GM19239 (cell line): ENCODE measurements around the gene LHFPL6.
A peak's percentile ranks its signal among the peaks of the same experiment; 100 is the strongest.

Source experiments
- DNase-seq: peaks from one replicate; pipeline ENCODE4 v3.0.0; 2011; ENCODE audit warnings: low spot score; ENCODE audit not compliant: insufficient read length
- FAIRE-seq: peaks from 2 replicates; lab custom pipeline; 2011; peaks lifted over from hg19 to GRCh38; lab: Jason Lieb, UNC

Gene LHFPL6

DNA sequence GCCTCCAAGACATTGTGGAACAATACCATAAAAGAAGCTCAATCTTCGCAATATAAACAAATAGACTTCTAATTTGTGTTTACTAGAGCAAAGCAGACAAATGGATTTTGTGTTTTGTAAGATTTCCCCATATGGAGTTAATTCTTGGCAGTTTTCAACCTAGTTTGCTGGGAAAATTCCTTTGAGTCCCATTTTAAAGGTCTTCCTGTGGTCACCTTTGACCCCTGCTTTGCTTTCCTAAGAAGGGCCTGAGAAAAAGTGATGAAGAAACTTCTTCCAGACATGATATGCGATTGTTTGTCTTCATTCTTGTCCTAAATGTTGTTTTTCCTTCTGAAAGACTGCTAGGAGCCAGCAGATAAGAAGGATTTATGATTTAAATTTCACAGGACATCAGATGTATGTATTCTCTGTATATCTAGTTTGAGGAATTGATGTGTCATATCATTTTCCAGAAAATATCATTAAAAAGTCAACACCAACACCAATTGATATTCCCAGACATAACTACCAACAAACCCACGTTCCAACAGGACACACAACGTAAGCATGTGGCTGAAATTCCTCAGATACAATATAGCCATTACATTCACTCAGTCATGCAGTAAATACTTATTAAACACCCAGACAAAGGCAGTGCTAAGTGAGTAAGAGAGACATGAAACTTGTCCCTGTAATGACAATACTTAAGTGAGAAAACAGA, 276.4 kb downstream of the LHFPL6 start:
- DNase-seq (no peak), FAIRE-seq (no peak)

DNA sequence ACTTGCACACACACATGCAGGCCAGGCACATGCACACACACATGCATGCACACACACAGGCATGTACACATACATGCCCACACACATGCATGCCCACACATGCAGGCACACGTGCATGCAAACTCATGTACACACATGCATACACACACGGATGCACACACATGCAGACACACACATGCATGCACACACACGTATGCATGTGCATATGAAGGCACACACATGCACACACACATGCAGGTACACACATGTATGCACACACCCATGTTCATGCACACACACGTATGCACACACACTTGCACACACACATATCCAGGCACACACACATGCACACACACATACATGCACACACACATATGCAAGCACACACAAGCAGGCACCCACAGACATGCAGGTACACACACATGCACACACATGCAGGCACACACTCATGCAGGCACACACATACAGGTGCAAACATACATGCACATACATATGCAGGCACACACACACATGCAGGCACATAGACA, 278.1 kb downstream of the LHFPL6 start:
- DNase-seq (no peak), FAIRE-seq (no peak)

DNA sequence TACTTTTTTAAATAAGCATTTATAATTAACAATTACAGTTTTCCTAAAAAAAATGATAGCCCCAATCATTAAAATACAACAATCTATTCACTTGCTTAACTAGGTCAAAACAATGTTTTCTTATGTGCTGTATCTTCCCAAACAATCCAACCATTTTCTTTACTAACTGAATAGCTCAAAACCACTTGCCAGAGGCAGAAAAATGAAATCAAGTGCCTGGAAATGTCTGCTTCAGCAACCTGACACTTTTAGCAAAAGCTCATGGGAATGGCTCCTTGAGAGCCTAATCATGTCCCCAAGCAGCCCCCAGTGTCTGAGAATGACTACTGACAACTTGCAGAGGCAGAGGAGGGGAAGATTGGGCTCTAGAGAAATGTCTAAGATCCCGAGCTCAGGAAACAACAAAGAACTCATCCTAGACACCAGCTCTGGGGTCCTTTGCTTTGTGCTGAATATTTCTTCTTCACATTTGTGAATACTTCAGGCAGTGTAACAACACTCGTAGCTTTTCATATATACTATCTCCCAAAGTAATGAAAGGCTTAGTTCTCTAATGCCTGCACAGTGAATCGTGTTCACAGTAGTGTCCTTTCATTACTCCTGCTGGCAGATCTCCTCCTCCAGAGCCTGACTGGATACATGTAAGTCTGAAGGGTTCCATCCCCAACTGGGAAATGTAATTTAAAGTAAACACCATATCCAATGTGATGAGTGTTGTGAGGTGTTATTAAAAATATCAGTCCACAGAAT, 280.0 kb downstream of the LHFPL6 start:
- FAIRE-seq = no peak
- no peak for DNase-seq

DNA sequence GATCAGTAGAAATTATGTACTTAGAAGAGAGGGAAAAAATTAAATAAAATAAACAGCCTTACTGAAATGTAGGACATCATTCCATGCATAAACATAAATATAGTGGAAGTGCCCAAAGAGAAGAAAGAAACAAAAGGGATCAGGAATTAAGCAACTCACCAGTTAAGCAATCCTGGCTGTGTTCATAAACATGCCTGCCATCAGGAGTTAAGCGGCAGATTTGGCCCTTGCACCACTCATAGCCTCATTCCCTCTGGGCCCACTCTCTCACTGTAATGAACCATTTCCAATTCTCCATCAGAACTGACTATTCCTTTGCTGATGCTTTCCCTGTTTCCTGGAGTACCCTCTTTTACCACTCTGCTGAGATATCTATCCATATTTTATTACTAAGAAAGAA, 281.4 kb downstream of the LHFPL6 start:
- no peak for DNase-seq

DNA sequence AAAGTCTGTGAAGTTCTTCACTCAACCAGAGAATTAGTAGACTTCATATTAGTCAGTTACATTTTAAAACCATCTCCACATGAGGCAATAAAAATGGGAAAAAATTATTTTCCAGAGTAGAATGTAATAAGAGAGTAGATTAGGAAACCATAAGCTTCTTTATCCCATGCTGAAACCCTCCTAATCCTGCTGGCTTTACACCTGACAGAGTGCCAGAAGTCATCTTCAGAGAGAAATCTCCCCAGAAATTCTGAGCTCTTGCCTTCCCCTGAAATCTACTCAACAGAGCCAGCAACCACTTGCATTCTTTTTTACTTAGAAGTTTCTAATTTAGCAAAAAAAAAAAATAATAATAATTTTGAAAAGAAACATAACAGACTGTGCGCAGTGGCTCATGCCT, 284.8 kb downstream of the LHFPL6 start:
- FAIRE-seq (no peak), DNase-seq (no peak)

More for the DNA sequence above, 281.4 kb downstream of the LHFPL6 start:
- FAIRE-seq = no peak

DNA sequence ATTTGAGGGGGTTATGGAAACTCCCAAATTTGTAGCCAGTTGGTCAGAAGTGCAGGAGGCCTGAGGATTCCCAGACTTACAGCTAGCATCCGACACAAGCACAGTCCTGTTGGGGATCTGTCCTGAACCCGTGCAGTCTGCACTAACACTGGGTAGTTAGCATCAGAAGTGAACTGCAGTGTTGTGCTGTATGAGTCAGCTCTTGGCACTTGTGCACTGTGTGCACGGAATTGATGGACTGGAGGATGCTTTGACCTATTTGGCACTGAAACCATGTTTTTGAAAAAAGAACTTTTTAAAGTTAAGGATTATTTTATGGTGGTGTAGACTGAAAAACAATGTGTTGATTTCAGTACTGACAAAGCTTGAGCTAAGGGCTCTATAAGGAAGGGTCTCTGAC, 285.7 kb downstream of the LHFPL6 start:
- no peak for DNase-seq
- no peak for FAIRE-seq

DNA sequence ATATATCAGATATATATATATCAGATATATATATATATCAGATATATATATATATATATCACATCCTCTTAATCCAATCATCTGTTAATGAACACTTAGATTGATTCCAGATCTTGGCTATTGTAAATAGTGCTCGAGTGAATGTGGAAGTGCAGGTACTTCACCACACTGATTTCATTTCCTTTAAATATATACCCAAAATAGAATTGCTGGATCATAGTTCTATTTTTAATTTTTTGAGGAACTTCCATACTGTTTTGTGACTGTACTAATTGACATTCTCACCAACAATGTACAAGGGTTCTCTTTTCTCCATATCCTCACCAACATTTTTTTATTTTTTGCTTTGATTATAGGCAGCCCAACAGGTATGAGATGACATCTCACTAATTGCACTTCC, 287.2 kb downstream of the LHFPL6 start:
- FAIRE-seq (no peak), DNase-seq (no peak)

DNA sequence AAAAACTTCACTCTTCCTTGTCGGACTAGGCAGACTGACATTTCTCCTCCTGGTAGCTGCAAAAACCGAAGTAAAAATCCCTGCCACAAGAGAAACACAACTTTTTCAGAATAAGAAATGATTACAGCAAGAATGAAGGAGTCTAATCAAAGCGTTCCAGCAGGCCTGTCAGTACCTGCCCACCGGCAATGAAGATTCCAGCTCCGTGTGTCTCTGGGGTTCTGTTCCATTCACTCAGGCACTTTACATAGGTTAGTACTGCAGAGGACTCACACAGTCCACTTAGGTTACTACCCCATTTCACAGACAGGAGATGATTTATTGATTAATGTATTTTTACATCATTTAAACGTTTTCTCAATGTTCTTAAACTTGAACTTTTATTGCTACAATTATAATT, 289.3 kb downstream of the LHFPL6 start:
- FAIRE-seq = no peak
- DNase-seq = no peak

DNA sequence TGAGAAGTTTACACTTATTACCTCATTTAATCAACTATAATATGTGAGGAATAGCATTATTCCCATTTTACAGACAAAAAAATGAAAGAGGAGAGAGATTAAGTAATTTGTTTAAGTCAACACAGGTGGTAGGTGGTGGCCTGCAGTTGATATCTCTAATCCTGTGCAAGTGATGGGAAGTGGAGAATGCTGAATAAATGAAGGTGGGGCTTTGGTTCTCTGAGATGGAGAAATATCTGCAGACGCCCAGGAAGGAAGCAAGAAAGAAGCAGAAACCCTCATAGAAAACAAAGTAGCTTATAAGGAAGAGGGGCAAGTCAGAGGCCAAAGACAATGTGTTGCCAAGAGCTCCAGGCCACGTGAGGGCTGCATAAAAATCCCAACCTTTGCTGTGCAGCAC, 290.4 kb downstream of the LHFPL6 start:
- DNase-seq (no peak), FAIRE-seq (no peak)

DNA sequence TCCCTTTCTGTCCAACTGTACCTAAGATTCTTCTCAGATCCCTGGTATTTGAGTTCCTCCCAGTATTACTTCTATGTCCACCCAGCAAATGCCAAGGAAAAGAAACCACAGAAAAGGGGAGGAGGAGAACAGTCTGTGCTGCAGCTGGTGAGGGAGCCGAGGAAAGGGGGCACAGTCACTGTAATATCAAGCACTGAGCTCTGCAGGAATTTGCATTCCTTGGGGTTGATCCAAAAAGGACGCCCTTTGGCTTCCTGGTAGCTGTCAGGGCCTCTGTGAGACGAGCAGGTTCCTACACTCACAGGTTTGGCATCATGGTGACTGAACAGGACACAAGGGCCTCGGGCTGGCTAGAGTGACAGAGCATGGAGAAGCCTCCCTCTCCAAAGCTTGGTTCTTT, 291.4 kb downstream of the LHFPL6 start:
- no peak for DNase-seq
- no peak for FAIRE-seq

DNA sequence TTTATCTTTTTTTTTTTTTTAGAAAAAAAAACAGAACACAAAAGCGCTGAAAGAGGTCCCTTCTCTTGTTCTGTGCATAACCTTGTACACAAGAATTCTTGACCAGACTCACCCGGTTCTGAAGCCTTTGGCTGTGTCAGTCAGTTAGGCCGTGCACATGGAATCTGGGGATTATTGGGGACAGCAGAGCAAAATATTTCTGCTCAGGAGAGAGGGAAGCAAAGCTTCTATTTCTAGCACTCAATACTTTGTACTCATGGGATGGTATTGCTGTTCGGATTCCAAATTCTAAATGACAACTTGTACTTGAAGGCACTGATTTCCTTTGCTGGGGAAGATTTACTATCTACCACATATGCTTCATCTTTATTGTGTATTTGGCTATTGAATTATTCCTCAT, 292.0 kb downstream of the LHFPL6 start:
- no peak for DNase-seq
- no peak for FAIRE-seq

DNA sequence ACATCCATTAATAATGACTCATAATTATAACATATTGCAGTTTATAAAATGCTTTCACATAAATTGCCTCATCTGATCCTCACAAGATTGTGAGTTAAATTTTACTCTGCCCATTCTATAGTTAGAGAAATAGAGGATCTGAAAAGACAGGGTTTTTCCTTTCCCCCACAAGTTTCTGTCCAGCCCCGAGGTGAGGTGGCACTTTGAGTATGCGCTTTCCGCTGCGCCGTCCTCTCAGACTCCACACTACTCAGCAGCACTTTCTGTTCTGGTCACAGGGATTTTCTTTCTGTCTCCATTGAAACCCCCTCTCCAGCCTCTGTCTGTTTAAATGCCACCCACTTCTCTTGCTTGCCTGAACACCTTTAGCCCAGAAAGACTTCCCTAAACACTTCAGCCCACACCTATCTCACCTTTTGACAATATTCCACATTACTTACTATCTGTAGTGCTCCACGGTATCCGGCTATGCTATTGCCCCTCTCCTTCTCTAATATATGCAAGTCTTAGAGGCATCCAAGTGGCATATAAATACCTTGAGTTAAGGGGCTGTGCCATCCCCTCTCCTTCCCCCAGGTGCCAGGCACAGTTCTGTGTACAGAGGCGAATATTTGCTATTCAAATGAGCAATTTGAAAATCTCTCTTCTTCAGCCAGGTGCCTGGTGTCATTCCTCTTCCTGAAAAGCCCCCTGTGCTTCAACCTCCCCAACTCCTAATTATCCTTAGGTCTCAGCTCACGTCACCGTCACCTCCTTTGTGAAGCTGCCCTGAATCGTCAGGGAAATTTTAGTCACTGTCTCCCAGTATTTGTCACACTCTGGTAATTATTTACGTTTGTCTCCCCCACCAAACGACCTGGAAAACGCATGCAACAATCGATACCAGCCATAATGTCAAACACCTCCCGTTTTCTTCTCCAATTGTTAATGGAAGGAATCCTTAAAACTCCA, 296.1 kb downstream of the LHFPL6 start:
- DNase-seq = peak; percentile 22
- peak; percentile 92 for FAIRE-seq

DNA sequence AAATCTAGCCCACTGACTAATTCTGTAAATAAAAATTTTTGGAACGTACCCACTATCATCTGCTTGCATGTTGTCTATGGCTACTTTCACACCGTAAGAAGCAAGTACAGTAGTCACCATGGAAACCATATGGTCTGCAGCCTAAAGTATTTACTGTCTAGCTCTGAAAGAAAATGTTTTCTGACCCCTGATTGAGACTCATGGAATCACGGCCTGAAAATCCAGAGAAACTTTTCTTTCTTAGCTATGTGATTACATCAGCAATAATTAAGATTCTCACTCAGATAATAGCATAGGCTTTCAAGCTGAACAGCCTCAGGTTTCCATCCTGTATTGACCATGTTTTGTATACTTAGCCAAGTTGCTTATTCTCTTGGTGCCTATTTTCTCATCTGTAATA, 300.2 kb downstream of the LHFPL6 start:
- FAIRE-seq = no peak
- DNase-seq = no peak

DNA sequence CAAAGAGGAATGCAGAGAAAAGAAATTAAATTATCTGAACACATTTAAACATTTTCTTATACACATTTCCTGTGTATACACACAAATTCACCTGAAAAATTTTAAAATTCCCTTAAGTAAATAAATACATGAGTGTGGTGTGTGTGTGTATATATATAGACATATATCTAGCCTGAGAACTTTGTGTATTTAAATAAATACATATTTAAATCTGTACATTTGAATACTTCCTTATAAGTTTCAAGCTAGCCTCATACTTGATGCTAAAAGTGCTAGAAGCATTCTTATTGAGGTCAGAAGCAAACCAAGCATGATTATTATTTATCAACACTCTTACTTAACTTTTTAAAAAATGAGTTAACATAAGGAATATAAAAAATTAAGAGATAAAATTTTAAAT, 304.0 kb downstream of the LHFPL6 start:
- FAIRE-seq (no peak), DNase-seq (no peak)

DNA sequence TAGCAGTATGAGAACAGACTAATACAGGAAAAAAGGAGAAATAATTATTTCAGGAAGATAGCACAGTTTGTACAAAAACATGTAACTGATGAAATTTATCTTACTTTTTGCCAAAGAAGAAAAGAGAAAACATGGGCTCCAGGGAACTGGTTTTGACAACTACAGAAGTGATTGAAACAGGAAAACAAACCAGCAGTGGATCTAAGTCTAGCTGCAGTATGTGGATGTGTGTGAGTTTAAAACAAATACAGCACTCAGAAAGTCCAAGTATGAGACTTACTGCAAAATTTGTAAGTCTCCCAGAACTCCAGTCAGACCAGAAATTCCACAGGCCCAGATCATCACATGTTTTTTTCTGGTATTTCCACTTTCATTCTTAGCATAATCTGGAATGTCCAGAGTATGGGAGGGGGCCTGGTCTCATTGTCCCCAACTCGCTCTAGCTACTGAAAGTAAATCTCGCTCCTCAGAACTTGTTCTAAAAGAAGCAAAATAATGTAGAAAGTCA, 305.3 kb downstream of the LHFPL6 start:
- no peak for DNase-seq

DNA sequence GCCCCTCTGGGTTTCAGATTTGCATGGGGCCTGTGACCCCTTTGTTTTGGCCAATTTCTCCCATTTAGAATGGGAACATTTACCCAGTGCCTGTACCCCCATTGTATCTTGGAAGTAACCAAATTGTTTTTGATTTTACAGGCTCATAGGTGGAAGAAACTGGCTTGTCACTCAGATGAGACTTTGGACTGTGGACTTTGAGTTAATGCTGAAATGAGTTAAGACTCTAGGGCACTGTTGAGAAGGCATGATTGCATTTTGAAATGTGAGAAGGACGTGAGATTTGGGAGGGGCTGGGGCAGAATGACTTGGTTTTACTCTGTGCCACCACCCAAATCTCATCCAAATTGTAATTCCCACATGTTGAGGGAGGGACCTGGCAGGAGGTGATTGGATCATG, 306.0 kb downstream of the LHFPL6 start:
- DNase-seq (no peak), FAIRE-seq (no peak)

More for the DNA sequence above, 305.3 kb downstream of the LHFPL6 start:
- FAIRE-seq = no peak

DNA sequence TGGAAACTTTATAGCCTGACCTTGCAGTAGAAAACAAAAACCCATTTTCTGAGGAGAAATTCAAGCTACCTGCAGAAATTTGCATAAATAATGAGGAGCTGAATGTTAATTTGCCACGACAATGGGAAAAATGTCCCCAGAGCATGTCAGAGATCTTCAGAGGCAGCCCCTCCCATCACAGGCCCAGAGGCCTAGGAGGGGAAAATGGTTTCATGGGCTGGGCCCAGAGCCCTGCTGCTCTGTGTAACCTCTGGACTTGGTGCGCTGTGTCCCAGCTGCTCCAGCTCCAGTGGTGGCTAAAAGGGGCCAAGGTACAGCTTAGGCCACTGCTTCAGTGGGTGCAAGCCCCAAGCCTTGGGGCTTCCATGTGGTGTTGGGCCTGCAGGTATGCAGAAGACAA, 306.8 kb downstream of the LHFPL6 start:
- FAIRE-seq = no peak
- no peak for DNase-seq
